ENCODE measurements around the gene GLI3. TPM values are rescaled to one million over a fixed set of nuclear protein-coding genes. Genes with fewer than 3 reads are reported as not detected.

Gene GLI3
- total RNA-seq, 2 donors from 2014 or later = 2.7 to 10.2 TPM

DNA sequence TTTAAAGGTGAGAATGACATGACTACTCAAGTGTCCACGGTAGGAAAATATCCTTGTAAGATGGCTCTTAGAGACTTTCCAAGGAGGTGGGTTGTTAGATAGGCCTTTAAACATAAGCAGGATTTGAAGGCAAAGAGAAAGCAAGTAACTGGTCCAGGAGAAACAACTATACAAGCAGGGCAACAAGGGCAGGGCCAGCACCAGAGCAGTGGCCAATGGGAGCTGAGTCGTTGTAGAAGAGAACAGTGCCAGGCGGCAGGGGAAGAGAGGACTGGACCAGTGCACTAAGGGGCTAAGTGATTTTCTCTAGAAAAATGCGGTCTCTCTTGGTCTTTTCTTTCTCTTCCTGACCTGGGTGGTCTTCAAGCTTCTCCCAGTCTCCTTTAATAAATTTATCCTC is 94.9 kb downstream of the GLI3 start:
- TF ChIP-seq, protein P1, sequence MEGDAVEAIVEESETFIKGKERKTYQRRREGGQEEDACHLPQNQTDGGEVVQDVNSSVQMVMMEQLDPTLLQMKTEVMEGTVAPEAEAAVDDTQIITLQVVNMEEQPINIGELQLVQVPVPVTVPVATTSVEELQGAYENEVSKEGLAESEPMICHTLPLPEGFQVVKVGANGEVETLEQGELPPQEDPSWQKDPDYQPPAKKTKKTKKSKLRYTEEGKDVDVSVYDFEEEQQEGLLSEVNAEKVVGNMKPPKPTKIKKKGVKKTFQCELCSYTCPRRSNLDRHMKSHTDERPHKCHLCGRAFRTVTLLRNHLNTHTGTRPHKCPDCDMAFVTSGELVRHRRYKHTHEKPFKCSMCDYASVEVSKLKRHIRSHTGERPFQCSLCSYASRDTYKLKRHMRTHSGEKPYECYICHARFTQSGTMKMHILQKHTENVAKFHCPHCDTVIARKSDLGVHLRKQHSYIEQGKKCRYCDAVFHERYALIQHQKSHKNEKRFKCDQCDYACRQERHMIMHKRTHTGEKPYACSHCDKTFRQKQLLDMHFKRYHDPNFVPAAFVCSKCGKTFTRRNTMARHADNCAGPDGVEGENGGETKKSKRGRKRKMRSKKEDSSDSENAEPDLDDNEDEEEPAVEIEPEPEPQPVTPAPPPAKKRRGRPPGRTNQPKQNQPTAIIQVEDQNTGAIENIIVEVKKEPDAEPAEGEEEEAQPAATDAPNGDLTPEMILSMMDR (conservative IDR thresholded peaks at IDR 0.05) = no peak
- WGBS, 2 experiments (ENCODE audit: insufficient coverage in 1 of 2, insufficient read length in 1 of 2) = 96% methylated on average over 3 to 4 of the region's 4 CpGs
- no peaks in the 10 kb centered on the region for H3K27me3 ChIP-seq (ENCODE audit: control insufficient read depth, insufficient read depth, low read length, poor library complexity, severe bottlenecking)
- no peaks in the 10 kb centered on the region for H3K36me3 ChIP-seq (ENCODE audit: control insufficient read depth, insufficient read depth, low read length)
- H3K27ac ChIP-seq (ENCODE audit: low read depth, low read length) = no peak overlapping the region
- no peaks in the 10 kb centered on the region for H3K9me3 ChIP-seq (ENCODE audit: control insufficient read depth, low read length)
- DNase-seq = no peak
- Mint-ChIP-seq H3K4me1 (peaks cover 11% of the 10 kb centered on the region), H3K9me3 (no peaks in the 10 kb centered on the region), H3K27ac (no peak overlapping the region), H3K4me3 (no peak overlapping the region), H3K36me3 (ENCODE audit: low read depth) (no peaks in the 10 kb centered on the region), H3K27me3 (ENCODE audit: insufficient read depth) (peaks cover 2% of the 10 kb centered on the region)
- H3K4me1 ChIP-seq (ENCODE audit: control insufficient read depth, insufficient read depth, low read length) = no peaks in the 10 kb centered on the region
- H3K9ac ChIP-seq (ENCODE audit: extremely low read depth, low read length, poor library complexity, severe bottlenecking) = no peak overlapping the region
- H3K4me3 ChIP-seq (ENCODE audit: low read length) = no peak overlapping the region

DNA sequence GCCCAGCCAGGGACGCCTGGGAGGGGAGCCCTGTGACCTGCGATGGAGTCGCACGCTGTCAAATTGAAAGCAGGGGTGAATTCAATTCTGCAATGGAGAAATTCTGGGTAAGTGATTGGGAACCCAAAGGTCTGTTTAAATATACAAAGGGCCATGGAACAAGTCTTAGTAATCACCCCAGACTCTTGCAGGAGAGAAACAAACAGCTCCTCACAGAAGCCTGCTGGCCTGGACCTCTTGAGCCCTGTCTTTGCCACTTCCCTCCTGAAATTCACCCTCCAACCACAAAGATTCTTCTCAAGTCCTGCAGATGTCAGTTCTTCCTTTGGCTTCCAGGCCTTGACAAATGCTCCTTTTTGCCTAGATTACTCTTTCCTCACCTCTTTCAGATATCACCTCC is 97.3 kb downstream of the GLI3 start:
- H3K36me3 ChIP-seq (ENCODE audit: control insufficient read depth, insufficient read depth, low read length) = no peaks in the 10 kb centered on the region
- Mint-ChIP-seq H3K27me3 (ENCODE audit: insufficient read depth) (peaks cover 5% of the 10 kb centered on the region), H3K27ac (no peak overlapping the region), H3K9me3 (no peaks in the 10 kb centered on the region), H3K4me1 (peaks cover 11% of the 10 kb centered on the region), H3K4me3 (no peak overlapping the region), H3K36me3 (ENCODE audit: low read depth) (no peaks in the 10 kb centered on the region)
- H3K9ac ChIP-seq (ENCODE audit: extremely low read depth, low read length, poor library complexity, severe bottlenecking) = no peak overlapping the region
- 90 to 94% methylated on average over 4 of the region's 4 CpGs for WGBS, 2 experiments (ENCODE audit: insufficient coverage in 1 of 2, insufficient read length in 1 of 2)
- no peaks in the 10 kb centered on the region for H3K9me3 ChIP-seq (ENCODE audit: control insufficient read depth, low read length)
- no peak overlapping the region for H3K27ac ChIP-seq (ENCODE audit: low read depth, low read length)
- no peak for DNase-seq
- H3K4me3 ChIP-seq (ENCODE audit: low read length) = no peak overlapping the region
- no peaks in the 10 kb centered on the region for H3K4me1 ChIP-seq (ENCODE audit: control insufficient read depth, insufficient read depth, low read length)
- TF ChIP-seq, protein P1 (conservative IDR thresholded peaks at IDR 0.05) = no peak
- no peaks in the 10 kb centered on the region for H3K27me3 ChIP-seq (ENCODE audit: control insufficient read depth, insufficient read depth, low read length, poor library complexity, severe bottlenecking)

DNA sequence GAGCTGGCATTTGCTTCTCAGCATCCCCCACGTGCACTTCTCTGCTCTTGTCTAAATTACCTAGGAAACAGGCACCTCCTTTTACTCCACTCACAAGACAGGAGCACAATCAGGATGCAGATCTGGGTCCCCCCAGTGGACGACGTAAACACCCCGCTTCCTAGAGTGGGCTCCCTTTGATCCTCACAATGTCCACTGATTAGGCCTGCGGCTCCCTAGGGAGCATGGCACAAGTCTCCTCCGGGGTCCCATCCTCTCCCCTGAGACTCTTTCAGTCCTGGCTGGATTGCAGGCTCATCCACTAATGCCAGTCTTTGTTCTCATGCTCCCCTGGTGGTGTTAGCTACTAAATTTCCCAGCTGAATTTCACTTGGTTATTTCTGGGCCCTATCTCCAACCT is 98.3 kb downstream of the GLI3 start:
- peak; percentile 58 for DNase-seq
- Histone ChIP-seq H3K27ac (ENCODE audit: low read depth, low read length) (peak overlapping the region; percentile 73), H3K27me3 (ENCODE audit: control insufficient read depth, insufficient read depth, low read length, poor library complexity, severe bottlenecking) (no peaks in the 10 kb centered on the region), H3K9me3 (ENCODE audit: control insufficient read depth, low read length) (no peaks in the 10 kb centered on the region), H3K9ac (ENCODE audit: extremely low read depth, low read length, poor library complexity, severe bottlenecking) (no peak overlapping the region), H3K4me1 (ENCODE audit: control insufficient read depth, insufficient read depth, low read length) (no peaks in the 10 kb centered on the region), H3K36me3 (ENCODE audit: control insufficient read depth, insufficient read depth, low read length) (no peaks in the 10 kb centered on the region), H3K4me3 (ENCODE audit: low read length) (no peak overlapping the region)
- Mint-ChIP-seq H3K27ac (no peak overlapping the region), H3K27me3 (ENCODE audit: insufficient read depth) (peaks cover 5% of the 10 kb centered on the region), H3K9me3 (no peaks in the 10 kb centered on the region), H3K36me3 (ENCODE audit: low read depth) (no peaks in the 10 kb centered on the region), H3K4me3 (no peak overlapping the region), H3K4me1 (peaks cover 11% of the 10 kb centered on the region)
- WGBS, 2 experiments (ENCODE audit: insufficient coverage in 1 of 2, insufficient read length in 1 of 2) = 34 to 51% methylated on average over 6 of the region's 6 CpGs
- TF ChIP-seq, protein P1 (conservative IDR thresholded peaks at IDR 0.05) = peak; percentile 47

Measured in endodermal cell (in vitro differentiated cells).